Body of pancreas (tissue), 4 donors: ENCODE results near the gene RABGAP1.

Experiments used
- POLR2A ChIP-seq, 3 donors: fragments of 450-650 bp; IDR thresholded peaks; one replicate each; pipeline ENCODE4 v1.6.1; 2016; ENCODE audit warnings: antibody characterized with exemption in 3 of 3, mild to moderate bottlenecking in 2 of 3
- TF ChIP-seq, protein P1 (sequence below), 7 experiments: fragments of 450-650 bp in 4 of 7; fragments of 200-600 bp in 3 of 7; sonication (generic) in 3 of 7; IDR thresholded peaks; one replicate each; pipeline ENCODE4 v1.5.1; 2016 to 2019; ENCODE audit warnings: antibody characterized with exemption in 7 of 7

DNA sequence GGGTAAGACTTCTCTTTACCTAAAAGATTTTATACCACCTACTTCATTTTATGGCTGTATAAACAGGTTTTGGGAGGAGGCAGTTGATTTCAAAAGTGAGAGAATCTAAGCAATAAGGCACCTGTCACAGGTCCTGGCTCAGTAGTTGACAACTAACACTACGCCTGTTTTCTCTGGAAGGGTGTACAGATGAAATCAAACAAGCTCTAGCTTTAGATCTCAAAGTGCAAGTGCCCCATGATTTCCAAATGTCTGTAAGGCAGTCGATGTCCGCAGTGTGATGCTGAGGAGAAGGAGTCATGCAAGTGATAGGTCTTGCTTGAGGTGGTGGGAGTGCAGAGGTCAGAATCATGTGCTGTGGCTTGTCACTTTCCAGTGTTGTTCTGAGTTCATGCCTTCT lies 158.7 kb downstream of the RABGAP1 start:
- TF ChIP-seq, protein P1, sequence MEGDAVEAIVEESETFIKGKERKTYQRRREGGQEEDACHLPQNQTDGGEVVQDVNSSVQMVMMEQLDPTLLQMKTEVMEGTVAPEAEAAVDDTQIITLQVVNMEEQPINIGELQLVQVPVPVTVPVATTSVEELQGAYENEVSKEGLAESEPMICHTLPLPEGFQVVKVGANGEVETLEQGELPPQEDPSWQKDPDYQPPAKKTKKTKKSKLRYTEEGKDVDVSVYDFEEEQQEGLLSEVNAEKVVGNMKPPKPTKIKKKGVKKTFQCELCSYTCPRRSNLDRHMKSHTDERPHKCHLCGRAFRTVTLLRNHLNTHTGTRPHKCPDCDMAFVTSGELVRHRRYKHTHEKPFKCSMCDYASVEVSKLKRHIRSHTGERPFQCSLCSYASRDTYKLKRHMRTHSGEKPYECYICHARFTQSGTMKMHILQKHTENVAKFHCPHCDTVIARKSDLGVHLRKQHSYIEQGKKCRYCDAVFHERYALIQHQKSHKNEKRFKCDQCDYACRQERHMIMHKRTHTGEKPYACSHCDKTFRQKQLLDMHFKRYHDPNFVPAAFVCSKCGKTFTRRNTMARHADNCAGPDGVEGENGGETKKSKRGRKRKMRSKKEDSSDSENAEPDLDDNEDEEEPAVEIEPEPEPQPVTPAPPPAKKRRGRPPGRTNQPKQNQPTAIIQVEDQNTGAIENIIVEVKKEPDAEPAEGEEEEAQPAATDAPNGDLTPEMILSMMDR (IDR thresholded peaks at IDR 0.05), result no peak
- TF ChIP-seq POLR2A (IDR thresholded peaks at IDR 0.05), result no peak
